MM.1S (cell line): Measurements from ENCODE around the gene ISCU.

ENCODE experiments used
- DNase-seq: peaks from one replicate; pipeline ENCODE4 v3.0.0-alpha.2; 2015
- H2AFZ ChIP-seq: fragments of 300-600 bp; sonication (generic); 2 replicates; pipeline ENCODE4 v1.6.0; 2016; ENCODE audit warnings: antibody characterized with exemption, low read length
- H3F3A ChIP-seq: fragments of 300-600 bp; sonication (generic); 2 replicates; pipeline ENCODE4 v1.6.1; 2016; ENCODE audit warnings: mild to moderate bottlenecking, antibody characterized with exemption, low read length, moderate library complexity, mixed read lengths; ENCODE audit not compliant: insufficient read depth
- H3K27ac ChIP-seq: fragments of 300-600 bp; sonication (generic); 2 replicates; pipeline ENCODE4 v1.5.1; 2016; ENCODE audit warnings: mild to moderate bottlenecking, low read length
- H3K27me3 ChIP-seq: fragments of 300-600 bp; sonication (generic); replicated peaks from 2 replicates; pipeline ENCODE4 v1.6.0; 2016; ENCODE audit warnings: low read length; ENCODE audit not compliant: insufficient read depth
- H3K36me3 ChIP-seq: fragments of 300-600 bp; sonication (generic); replicated peaks from 2 replicates; pipeline ENCODE4 v1.6.1; 2016; ENCODE audit warnings: mild to moderate bottlenecking, low read length, mixed read lengths; ENCODE audit not compliant: insufficient read depth
- H3K4me1 ChIP-seq: fragments of 300-600 bp; sonication (generic); 2 replicates; pipeline ENCODE4 v1.6.1; 2016; ENCODE audit warnings: low read length, mixed read lengths
- H3K4me2 ChIP-seq: fragments of 300-600 bp; sonication (generic); 2 replicates; pipeline ENCODE4 v1.6.0; 2016; ENCODE audit warnings: low read depth, low read length
- H3K4me3 ChIP-seq: fragments of 300-600 bp; sonication (generic); 2 replicates; pipeline ENCODE4 v1.5.1; 2016; ENCODE audit warnings: low read length, mixed read lengths
- H3K79me2 ChIP-seq: fragments of 300-600 bp; sonication (generic); 2 replicates; pipeline ENCODE4 v1.6.1; 2016; ENCODE audit warnings: mixed run types, low read length, mixed read lengths
- H3K9ac ChIP-seq: fragments of 300-600 bp; sonication (generic); 2 replicates; pipeline ENCODE4 v1.6.1; 2016; ENCODE audit warnings: low read length, mixed read lengths
- H3K9me2 ChIP-seq: fragments of 300-600 bp; sonication (generic); replicated peaks from 2 replicates; pipeline ENCODE4 v1.6.1; 2016; ENCODE audit warnings: mild to moderate bottlenecking, low read length, mixed read lengths; ENCODE audit not compliant: insufficient read depth
- H3K9me3 ChIP-seq: fragments of 300-600 bp; sonication (generic); replicated peaks from 2 replicates; pipeline ENCODE4 v1.6.1; 2016; ENCODE audit warnings: mild to moderate bottlenecking, low read length, mixed read lengths; ENCODE audit not compliant: insufficient read depth
- H4K20me1 ChIP-seq: fragments of 300-600 bp; sonication (generic); 2 replicates; pipeline ENCODE4 v1.6.1; 2016; ENCODE audit warnings: mild to moderate bottlenecking, low read length, moderate library complexity, mixed read lengths; ENCODE audit not compliant: insufficient read depth
- EZH2 ChIP-seq: fragments of 300-600 bp; sonication (generic); optimal IDR thresholded peaks from 2 replicates; pipeline ENCODE3; 2017; ENCODE audit warnings: low read depth, mild to moderate bottlenecking, antibody characterized with exemption, low read length, mixed read lengths
- EZH2phosphoT487 ChIP-seq: fragments of 300-600 bp; sonication (generic); IDR thresholded peaks from 2 replicates; pipeline ENCODE4 v1.6.1; 2018; ENCODE audit warnings: antibody characterized with exemption, low read length
- TF ChIP-seq, protein P1 (sequence below): fragments of 300-600 bp; sonication (generic); IDR thresholded peaks from 2 replicates; pipeline ENCODE4 v1.5.1; 2016; ENCODE audit warnings: antibody characterized with exemption, low read length, mixed read lengths

ISCU gene

GRCh38 chr12:108566452-108566851, 4.1 kb downstream of the ISCU start:
- TF ChIP-seq EZH2phosphoT487 (no peak), EZH2 (no peak)
- TF ChIP-seq, protein P1, sequence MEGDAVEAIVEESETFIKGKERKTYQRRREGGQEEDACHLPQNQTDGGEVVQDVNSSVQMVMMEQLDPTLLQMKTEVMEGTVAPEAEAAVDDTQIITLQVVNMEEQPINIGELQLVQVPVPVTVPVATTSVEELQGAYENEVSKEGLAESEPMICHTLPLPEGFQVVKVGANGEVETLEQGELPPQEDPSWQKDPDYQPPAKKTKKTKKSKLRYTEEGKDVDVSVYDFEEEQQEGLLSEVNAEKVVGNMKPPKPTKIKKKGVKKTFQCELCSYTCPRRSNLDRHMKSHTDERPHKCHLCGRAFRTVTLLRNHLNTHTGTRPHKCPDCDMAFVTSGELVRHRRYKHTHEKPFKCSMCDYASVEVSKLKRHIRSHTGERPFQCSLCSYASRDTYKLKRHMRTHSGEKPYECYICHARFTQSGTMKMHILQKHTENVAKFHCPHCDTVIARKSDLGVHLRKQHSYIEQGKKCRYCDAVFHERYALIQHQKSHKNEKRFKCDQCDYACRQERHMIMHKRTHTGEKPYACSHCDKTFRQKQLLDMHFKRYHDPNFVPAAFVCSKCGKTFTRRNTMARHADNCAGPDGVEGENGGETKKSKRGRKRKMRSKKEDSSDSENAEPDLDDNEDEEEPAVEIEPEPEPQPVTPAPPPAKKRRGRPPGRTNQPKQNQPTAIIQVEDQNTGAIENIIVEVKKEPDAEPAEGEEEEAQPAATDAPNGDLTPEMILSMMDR = no peak
- H2AFZ ChIP-seq = no peak overlapping the region
- no peaks in the 10 kb centered on the region for H3K9me2 ChIP-seq
- no peaks in the 10 kb centered on the region for H3K9me3 ChIP-seq
- H3F3A ChIP-seq = peaks cover 89% of the 10 kb centered on the region
- DNase-seq = no peak
- H3K4me1 ChIP-seq = peaks cover 75% of the 10 kb centered on the region
- peak overlapping the region; percentile 94 for H3K9ac ChIP-seq
- peak overlapping the region; percentile 100 for H3K27ac ChIP-seq
- H3K36me3 ChIP-seq = no peaks in the 10 kb centered on the region; the same call in 1 of the 2 replicates
- H3K79me2 ChIP-seq = peaks cover 57% of the 10 kb centered on the region
- no peak overlapping the region for H3K4me3 ChIP-seq
- H3K27me3 ChIP-seq = no peaks in the 10 kb centered on the region
- H4K20me1 ChIP-seq = no peaks in the 10 kb centered on the region
- H3K4me2 ChIP-seq = peak overlapping the region; percentile 24

- Histone ChIP-seq H3K27ac (peak overlapping the region; percentile 100), H3F3A (peaks cover 85% of the 10 kb centered on the region), H4K20me1 (no peaks in the 10 kb centered on the region), H3K36me3 (no peaks in the 10 kb centered on the region; the same call in 1 of the 2 replicates), H3K4me3 (peak overlapping the region; percentile 39), H3K9ac (peak overlapping the region; percentile 94), H3K79me2 (peaks cover 50% of the 10 kb centered on the region), H3K9me3 (no peaks in the 10 kb centered on the region), H3K9me2 (no peaks in the 10 kb centered on the region), H3K27me3 (no peaks in the 10 kb centered on the region), H3K4me1 (peaks cover 87% of the 10 kb centered on the region), H2AFZ (no peak overlapping the region), H3K4me2 (peak overlapping the region; percentile 91)
- TF ChIP-seq EZH2 = no peak
- TF ChIP-seq EZH2phosphoT487 = no peak
- TF ChIP-seq, protein P1 = no peak
- DNase-seq = peak; percentile 77
Observed at GRCh38 chr12:108567406-108568337, 5.3 kb downstream of the ISCU start.

DNA sequence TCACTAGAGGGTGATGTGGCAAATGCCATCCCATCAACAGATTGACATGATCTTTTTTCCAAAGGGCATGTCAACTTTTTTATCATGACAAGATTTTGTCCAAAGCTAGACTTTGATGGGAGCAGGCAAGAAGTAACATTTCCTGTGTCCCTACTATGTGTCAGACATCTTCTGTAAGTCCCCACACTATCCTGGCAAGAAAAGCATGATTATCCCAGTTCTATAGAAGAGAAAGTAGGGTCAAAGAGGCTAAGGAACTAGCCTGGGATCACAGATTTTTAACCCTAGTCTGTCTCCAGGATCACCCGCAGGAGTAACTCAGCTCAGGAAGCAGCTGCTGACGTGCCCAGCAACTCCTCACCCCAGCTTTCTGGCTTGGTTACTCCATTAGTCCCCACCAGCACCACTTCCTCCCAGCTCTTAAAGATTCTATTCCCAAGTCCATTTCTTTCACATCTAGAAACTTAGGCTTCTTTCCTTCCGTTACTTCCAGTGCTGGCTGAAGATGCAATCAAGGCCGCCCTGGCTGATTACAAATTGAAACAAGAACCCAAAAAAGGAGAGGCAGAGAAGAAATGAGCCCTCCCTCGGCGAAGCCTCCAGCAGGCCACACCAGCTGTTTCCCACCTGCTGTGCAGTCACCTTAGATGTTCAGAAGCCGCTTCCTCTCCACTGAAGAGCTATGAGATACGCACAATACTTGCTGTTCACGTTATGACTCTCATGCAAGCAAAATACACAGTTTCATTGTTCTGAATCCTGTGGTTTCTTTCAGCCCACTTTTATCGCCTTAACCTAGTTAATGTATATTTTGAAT, 6.2 kb downstream of the ISCU start:
- Histone ChIP-seq H3K4me2 (peak overlapping the region; percentile 91), H3K36me3 (no peaks in the 10 kb centered on the region; the same call in 1 of the 2 replicates), H3K9me2 (no peaks in the 10 kb centered on the region), H3K4me1 (peaks cover 95% of the 10 kb centered on the region), H2AFZ (no peak overlapping the region), H3K4me3 (peak overlapping the region; percentile 39), H3K9me3 (no peaks in the 10 kb centered on the region), H3K27ac (peak overlapping the region; percentile 100), H3K27me3 (no peaks in the 10 kb centered on the region), H3F3A (peaks cover 86% of the 10 kb centered on the region), H3K9ac (peak overlapping the region; percentile 94), H3K79me2 (peaks cover 42% of the 10 kb centered on the region), H4K20me1 (no peaks in the 10 kb centered on the region)
- peak; percentile 97 for DNase-seq
- TF ChIP-seq, protein P1 = no peak
- TF ChIP-seq EZH2phosphoT487 (no peak), EZH2 (no peak)
